Measurements from ENCODE around the gene SIGLEC8.
"Not testable (repeated sequence)": the region's sequence is repeated elsewhere in the genome, so short reads cannot be mapped to it uniquely, and the experiment has no call there.

Gene SIGLEC8

GRCh38 chr19:51458051-51458645, at the start of gene SIGLEC8:
SIGLEC8 (minus strand) TSS chr19:51458454; CDS start chr19:51458387, 67 bp downstream.
- no peak for DNase-seq (ENCODE audit: low spot score)

GRCh38 chr19:51507640-51508058, 49.4 kb upstream of the SIGLEC8 start:
- DNase-seq (ENCODE audit: low spot score) = no peak

DNA sequence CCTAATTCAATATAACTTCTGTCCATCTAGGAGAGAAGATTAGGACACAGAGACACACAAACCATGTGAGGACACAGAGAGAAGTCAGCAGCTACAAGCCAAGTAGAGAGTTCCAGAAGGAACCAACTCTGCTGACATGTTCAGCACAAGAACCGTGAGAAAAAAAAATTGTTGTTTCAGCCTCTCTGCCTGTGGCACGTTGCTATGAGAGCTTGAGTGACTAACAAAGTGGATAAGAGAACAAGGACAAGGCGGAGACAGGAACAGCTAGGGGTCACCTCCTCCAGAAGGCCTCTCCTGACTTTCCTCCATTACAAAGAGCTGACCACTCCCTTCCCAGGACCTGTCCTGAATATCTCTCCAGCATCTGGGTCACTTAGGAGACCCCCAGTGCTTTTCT, 48.9 kb upstream of the SIGLEC8 start:
- no peak for DNase-seq (ENCODE audit: low spot score)

DNA sequence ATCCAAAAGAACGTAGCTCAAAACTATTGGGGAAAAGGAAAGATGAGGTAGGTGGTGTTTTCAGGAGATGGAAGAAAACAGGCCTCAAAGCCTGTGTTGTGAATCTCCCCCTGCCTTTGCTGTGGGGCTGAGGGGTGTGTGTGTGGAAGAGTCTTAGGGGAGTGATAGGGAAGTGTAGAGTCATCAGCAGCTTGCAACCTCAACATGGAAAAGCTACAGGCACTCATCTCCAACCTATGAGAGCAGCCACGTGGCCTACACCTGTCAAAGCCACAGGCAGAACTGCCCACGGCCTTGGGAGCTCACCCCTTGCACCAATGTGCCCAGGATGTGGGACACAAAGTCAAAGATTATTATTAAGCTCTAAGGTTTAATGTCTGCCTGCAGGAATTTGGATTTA, 47.6 kb upstream of the SIGLEC8 start:
- DNase-seq (ENCODE audit: low spot score) = no peak

DNA sequence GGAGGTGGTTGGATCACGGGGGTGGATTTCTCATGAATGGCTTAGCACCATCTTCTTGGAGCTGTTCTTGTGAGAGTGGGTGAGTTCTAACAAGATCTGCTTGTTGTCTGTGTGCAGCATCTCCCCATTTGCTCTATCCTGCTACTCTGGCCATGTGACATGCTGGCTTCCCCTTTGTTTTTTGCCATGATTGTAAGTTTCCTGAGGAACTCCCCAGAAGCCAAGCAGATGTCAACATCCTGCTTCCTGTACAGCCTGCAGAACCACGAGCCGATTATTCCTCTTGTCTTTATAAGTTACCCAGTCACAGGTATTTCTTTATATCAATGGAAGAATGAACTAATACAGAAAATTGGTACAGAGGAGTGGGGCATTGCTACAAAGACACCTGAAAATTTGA, 45.6 kb upstream of the SIGLEC8 start:
- DNase-seq (ENCODE audit: low spot score) = no peak

DNA sequence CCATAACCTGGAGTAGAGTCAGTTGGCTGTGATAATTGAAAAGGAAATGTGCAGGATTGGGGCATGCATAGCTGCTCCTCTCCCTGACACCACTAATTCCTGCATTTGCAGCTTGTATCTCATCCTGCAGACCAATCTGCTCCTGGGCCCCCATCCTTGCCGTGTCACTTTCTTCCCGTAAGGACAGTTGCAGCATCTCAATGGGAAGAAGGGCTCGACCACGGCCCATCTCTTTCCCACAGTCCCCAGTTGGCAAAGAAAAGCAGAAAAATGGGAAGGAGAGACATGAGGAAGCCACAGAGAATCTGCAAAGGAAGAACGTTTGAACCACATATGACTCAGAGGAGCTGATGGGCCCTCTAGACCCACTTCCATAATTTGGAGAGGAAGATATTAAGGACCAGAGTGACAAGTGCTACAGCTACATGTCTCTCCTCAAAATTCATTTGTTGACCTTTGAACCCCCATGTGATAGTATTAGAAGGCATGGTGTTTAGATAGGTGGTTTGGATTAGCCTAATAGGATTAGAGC, 45.1 kb upstream of the SIGLEC8 start:
- no peak for DNase-seq (ENCODE audit: low spot score)

GRCh38 chr19:51501594-51502263, 43.5 kb upstream of the SIGLEC8 start, which contains the start of gene SIGLEC12:
SIGLEC12 (minus strand) TSS chr19:51501800; CDS start chr19:51501733, 67 bp downstream.
- DNase-seq (ENCODE audit: low spot score) = no peak

GRCh38 chr19:51500931-51501330, 42.7 kb upstream of the SIGLEC8 start:
- DNase-seq (ENCODE audit: low spot score) = not testable (repeated sequence)

DNA sequence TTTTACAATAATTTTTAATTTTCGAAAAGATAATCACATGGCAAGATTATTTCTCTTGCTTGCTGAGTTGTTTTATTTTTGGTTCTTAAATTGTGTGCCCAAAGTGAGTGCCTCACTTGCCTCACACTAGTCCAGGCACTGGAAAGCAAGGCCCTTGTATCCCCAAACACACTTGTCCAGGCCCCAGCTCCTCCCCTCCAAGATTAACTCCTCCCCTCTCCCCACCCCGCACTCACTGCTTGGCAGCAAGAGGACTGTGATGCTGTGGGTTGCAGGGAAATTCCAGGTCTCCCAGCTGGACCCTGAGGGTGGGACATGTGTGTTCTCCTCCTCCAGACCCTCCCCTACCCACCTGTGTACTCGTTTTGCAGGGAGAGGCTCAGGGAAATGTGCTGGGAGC, 39.4 kb upstream of the SIGLEC8 start:
- no peak for DNase-seq (ENCODE audit: low spot score)

GRCh38 chr19:51493776-51494175, 35.5 kb upstream of the SIGLEC8 start:
- no peak for DNase-seq (ENCODE audit: low spot score)

- no peak for DNase-seq (ENCODE audit: low spot score)
Observed at GRCh38 chr19:51491586-51491985, 33.3 kb upstream of the SIGLEC8 start.

GRCh38 chr19:51490676-51491075, 32.4 kb upstream of the SIGLEC8 start:
- DNase-seq (ENCODE audit: low spot score) = peak; percentile 64

DNA sequence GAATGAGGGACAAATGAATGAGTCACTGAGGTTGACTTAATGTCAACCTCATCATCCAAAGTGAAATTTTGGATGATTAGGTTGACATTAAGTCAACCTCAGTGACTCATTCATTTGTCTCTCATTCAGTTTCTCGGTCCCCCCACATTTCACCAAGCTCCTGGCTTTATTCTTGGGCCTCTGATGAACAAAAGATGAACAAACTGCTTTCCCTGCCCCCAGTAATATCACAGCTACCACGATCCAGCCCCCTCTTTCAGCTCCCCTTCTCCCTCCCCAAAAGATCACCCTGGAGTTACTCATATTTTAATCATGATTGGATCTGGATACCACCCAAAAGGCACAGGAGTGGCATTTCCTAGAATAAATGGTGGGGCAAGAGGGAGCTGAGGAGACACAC, 30.9 kb upstream of the SIGLEC8 start:
- no peak for DNase-seq (ENCODE audit: low spot score)

GRCh38 chr19:51488491-51488890, 30.2 kb upstream of the SIGLEC8 start:
- DNase-seq (ENCODE audit: low spot score) = no peak

- DNase-seq (ENCODE audit: low spot score) = no peak
Observed at GRCh38 chr19:51485960-51486660, 27.9 kb upstream of the SIGLEC8 start.

GRCh38 chr19:51480590-51480989, 22.3 kb upstream of the SIGLEC8 start:
- DNase-seq (ENCODE audit: low spot score) = peak; percentile 87

DNA sequence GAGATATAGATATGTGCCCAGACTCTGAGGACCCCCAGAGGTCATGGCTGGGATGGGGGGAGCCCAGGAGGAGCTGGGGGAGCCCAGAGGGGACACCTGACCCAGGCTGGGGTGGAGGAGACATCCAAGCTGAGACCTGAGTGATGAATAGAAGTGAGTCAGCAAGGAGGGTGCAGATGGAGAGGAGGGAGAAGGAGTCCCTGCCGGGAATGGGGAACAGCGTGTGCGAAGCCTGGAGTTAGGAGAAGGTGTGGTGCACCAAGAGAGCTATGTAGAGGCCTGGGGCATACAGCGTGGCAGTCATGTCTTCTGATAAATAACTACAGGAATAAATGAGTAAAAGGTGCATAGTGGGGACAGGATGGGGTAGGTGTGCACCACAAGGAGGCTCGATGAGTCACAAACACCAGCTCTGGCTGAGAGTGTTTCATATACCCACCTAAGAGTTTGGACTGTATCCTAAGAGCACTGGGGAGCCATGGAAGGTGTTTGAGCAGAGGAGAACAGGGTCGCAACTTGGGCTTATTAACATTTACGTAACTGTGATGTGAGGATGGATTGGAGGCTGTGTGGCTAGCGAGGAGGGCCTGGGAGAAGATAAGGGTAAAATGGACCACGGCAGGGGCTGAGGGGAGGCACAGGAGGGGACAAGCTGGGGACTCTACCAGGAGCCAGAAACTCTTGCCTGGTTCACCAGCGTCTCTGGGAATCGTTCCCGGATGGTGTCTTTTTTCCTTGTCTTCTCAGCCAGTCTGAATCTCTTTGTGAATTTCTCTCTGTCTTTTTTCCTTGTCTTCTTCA, 21.5 kb upstream of the SIGLEC8 start:
- no peak for DNase-seq (ENCODE audit: low spot score)

- no peak for DNase-seq (ENCODE audit: low spot score)
Observed at GRCh38 chr19:51478381-51479234, 20.4 kb upstream of the SIGLEC8 start, which contains the start of gene CEACAM18. CEACAM18 (plus strand) TSS chr19:51478539.

DNA sequence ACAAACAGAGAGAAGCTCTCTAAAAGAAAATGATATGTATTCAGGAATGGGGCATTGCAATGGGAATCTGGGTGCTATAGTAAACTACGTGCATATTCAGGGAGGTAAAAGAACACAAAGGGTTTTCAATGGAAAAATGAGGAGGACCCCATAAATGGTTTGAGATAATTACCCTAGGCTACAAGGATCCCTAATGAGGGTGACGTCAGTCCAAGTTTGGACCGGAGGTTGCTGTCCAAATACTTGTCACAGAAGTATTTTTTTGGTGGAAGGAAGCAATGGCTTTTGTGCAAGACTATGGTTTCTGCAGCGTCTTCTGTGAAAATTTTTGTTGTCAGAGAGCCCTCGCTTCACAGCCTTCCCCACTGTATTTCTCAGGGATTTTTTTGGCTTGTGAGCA, 19.1 kb upstream of the SIGLEC8 start:
- DNase-seq (ENCODE audit: low spot score) = no peak

DNA sequence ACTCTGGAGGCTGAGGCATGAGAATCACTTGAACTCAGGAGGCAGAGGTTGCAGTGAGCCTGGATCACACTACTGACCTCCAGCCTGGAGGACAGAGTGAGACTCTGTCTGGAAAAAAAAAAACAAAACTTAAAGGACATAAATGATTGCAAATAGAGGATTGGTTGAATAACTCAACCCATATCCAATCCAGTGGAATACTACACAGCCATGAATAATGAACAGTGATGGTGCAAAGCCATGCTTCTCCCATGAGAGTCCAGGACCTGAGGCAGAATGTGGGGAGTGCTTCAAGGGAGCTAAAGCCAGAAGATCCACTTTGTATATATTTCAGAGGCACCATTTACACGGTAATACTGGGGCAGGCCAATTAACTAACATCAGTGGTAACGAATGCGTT, 17.9 kb upstream of the SIGLEC8 start:
- no peak for DNase-seq (ENCODE audit: low spot score)
